Measurements from ENCODE around the gene NDP.

Gene NDP

GRCh38 chrX:43973249-43974099 is at the start of gene NDP:
Gene NDP, minus strand, starts transcription at chrX:43973390. Its CDS starts 14,745 bp downstream, at chrX:43958645.
- no peak for DNase-seq (ENCODE audit: insufficient read length, low spot score)
- FAIRE-seq = no peak

- FAIRE-seq = no peak
- no peak for DNase-seq (ENCODE audit: insufficient read length, low spot score)
These were observed 49.8 kb upstream of the NDP start for GRCh38 chrX:44022964-44023363.

- DNase-seq (ENCODE audit: insufficient read length, low spot score) = no peak
These were observed 47.5 kb upstream of the NDP start for GRCh38 chrX:44020693-44021092.

GRCh38 chrX:44019911-44020310 is 46.7 kb upstream of the NDP start:
- DNase-seq (ENCODE audit: insufficient read length, low spot score) (no peak), FAIRE-seq (no peak)

More at GRCh38 chrX:44020693-44021092, 47.5 kb upstream of the NDP start:
- FAIRE-seq = no peak

- FAIRE-seq (no peak), DNase-seq (ENCODE audit: insufficient read length, low spot score) (no peak)
These were observed 44.5 kb upstream of the NDP start for GRCh38 chrX:44017676-44018075.

- FAIRE-seq = no peak
- DNase-seq (ENCODE audit: insufficient read length, low spot score) = no peak
These were observed 43.7 kb upstream of the NDP start for GRCh38 chrX:44016906-44017305.

GRCh38 chrX:44012484-44013096 is 39.4 kb upstream of the NDP start:
- DNase-seq (ENCODE audit: insufficient read length, low spot score) (no peak), FAIRE-seq (peak; percentile 4)

- DNase-seq (ENCODE audit: insufficient read length, low spot score) (no peak), FAIRE-seq (no peak)
These were observed 38.3 kb upstream of the NDP start for GRCh38 chrX:44011506-44011905.

- FAIRE-seq = no peak
- no peak for DNase-seq (ENCODE audit: insufficient read length, low spot score)
These were observed 37.4 kb upstream of the NDP start for GRCh38 chrX:44010626-44011025.

- DNase-seq (ENCODE audit: insufficient read length, low spot score) = no peak
- FAIRE-seq = no peak
These were observed 32.9 kb upstream of the NDP start for GRCh38 chrX:44006081-44006480.

- no peak for DNase-seq (ENCODE audit: insufficient read length, low spot score)
- no peak for FAIRE-seq
These were observed 30.8 kb upstream of the NDP start for GRCh38 chrX:44003975-44004374.

GRCh38 chrX:44002567-44002966 is 29.4 kb upstream of the NDP start:
- DNase-seq (ENCODE audit: insufficient read length, low spot score) (no peak), FAIRE-seq (no peak)

GRCh38 chrX:43998374-43998773 is 25.2 kb upstream of the NDP start:
- no peak for FAIRE-seq
- DNase-seq (ENCODE audit: insufficient read length, low spot score) = no peak

- FAIRE-seq (no peak), DNase-seq (ENCODE audit: insufficient read length, low spot score) (no peak)
These were observed 23.3 kb upstream of the NDP start for GRCh38 chrX:43996491-43996890.

- DNase-seq (ENCODE audit: insufficient read length, low spot score) (no peak), FAIRE-seq (no peak)
These were observed 12.9 kb upstream of the NDP start for GRCh38 chrX:43986083-43986482.

GRCh38 chrX:43985511-43985910 is 12.3 kb upstream of the NDP start:
- DNase-seq (ENCODE audit: insufficient read length, low spot score) = no peak

GRCh38 chrX:43978226-43978625 is 5.0 kb upstream of the NDP start:
- no peak for FAIRE-seq

More at GRCh38 chrX:43985511-43985910, 12.3 kb upstream of the NDP start:
- no peak for FAIRE-seq

GRCh38 chrX:43976205-43976604 is 3.0 kb upstream of the NDP start:
- FAIRE-seq (no peak), DNase-seq (ENCODE audit: insufficient read length, low spot score) (no peak)

More at GRCh38 chrX:43978226-43978625, 5.0 kb upstream of the NDP start:
- DNase-seq (ENCODE audit: insufficient read length, low spot score) = no peak

- FAIRE-seq = no peak
- DNase-seq (ENCODE audit: insufficient read length, low spot score) = no peak
These were observed 2.6 kb upstream of the NDP start for GRCh38 chrX:43975796-43976195.

GRCh38 chrX:43974741-43975465 is 1.7 kb upstream of the NDP start:
- DNase-seq (ENCODE audit: insufficient read length, low spot score) (no peak), FAIRE-seq (no peak)

GRCh38 chrX:43974100-43974475 is 898 bp upstream of the NDP start:
- no peak for DNase-seq (ENCODE audit: insufficient read length, low spot score)
- FAIRE-seq = no peak
